HEK293 (cell line): ENCODE measurements around the gene HOXA4.

Experiments used
- CTCF ChIA-PET: fragments of 350-600 bp; formaldehyde crosslinking; extraction: SDS; loops from one replicate; lab custom pipeline; 2021; ENCODE audit warnings: antibody characterized with exemption; lab: Yijun Ruan, JAX
- POLR2A ChIA-PET: fragments of 300-600 bp; formaldehyde crosslinking; extraction: SDS; loops from one replicate; lab custom pipeline; 2020; ENCODE audit warnings: antibody characterized with exemption, inconsistent platforms; lab: Yijun Ruan, JAX
- H3K27ac ChIP-seq: fragments of 200-500 bp; sonication (Bioruptor generic); 2 replicates; pipeline ENCODE4 v1.5.1; 2014; ENCODE audit warnings: low read depth, low read length, control low read depth, inconsistent platforms; ENCODE audit errors: extremely low read depth
- H3K36me3 ChIP-seq, 2 experiments: fragments of 200-500 bp in 1 of 2; sonication (Bioruptor generic) in 1 of 2; 1 replicate in 1 of 2; 2 replicates in 1 of 2; pipeline ENCODE4 v1.5.1; 2014 to 2017; ENCODE audit warnings: inconsistent platforms in 2 of 2, low read length in 2 of 2; ENCODE audit not compliant: control insufficient read depth in 2 of 2, insufficient read depth in 1 of 2
- H3K4me1 ChIP-seq: fragments of 200-500 bp; sonication (Bioruptor generic); 2 replicates; pipeline ENCODE4 v1.5.1; 2014; ENCODE audit warnings: mild to moderate bottlenecking, low read length, inconsistent platforms; ENCODE audit not compliant: control insufficient read depth, insufficient read depth
- H3K4me3 ChIP-seq: 2 replicates; pipeline ENCODE4 v1.5.1; 2011; ENCODE audit warnings: low read depth, mild to moderate bottlenecking, control low read depth, low read length, moderate library complexity
- H3K9me3 ChIP-seq: fragments of 200-500 bp; sonication (Bioruptor generic); 2 replicates; pipeline ENCODE4 v1.5.1; 2014; ENCODE audit warnings: low read depth, low read length, inconsistent platforms; ENCODE audit not compliant: control insufficient read depth, insufficient read depth
- IKZF3 ChIP-seq: fragments of 450-650 bp; IDR thresholded peaks from 2 replicates; pipeline ENCODE4 v1.5.0; 2018; ENCODE audit warnings: missing biosample characterization, mild to moderate bottlenecking, missing genetic modification characterization, moderate library complexity
- SP2 ChIP-seq: fragments of 450-650 bp; formaldehyde crosslinking; IDR thresholded peaks from 2 replicates; pipeline ENCODE4 v1.5.1; 2016; ENCODE audit warnings: missing biosample characterization, missing genetic modification characterization
- ZNF114 ChIP-seq: fragments of 450-650 bp; formaldehyde crosslinking; IDR thresholded peaks from 2 replicates; pipeline ENCODE4 v1.5.0; 2017; ENCODE audit warnings: missing biosample characterization, missing genetic modification characterization
- ZNF311 ChIP-seq: fragments of 450-650 bp; formaldehyde crosslinking; IDR thresholded peaks from 2 replicates; pipeline ENCODE4 v1.5.1; 2017; ENCODE audit warnings: missing biosample characterization, missing genetic modification characterization, borderline replicate concordance
- ZNF518A ChIP-seq: fragments of 450-650 bp; formaldehyde crosslinking; conservative IDR thresholded peaks from 2 replicates; pipeline ENCODE4 v1.5.1; 2016; ENCODE audit warnings: low read depth, missing biosample characterization, missing genetic modification characterization
- ZNF658 ChIP-seq: fragments of 450-650 bp; formaldehyde crosslinking; IDR thresholded peaks from 2 replicates; pipeline ENCODE4; 2016; ENCODE audit warnings: missing biosample characterization, missing genetic modification characterization
- ZNF747 ChIP-seq: fragments of 450-650 bp; formaldehyde crosslinking; IDR thresholded peaks from 2 replicates; pipeline ENCODE4 v1.5.1; 2016; ENCODE audit warnings: missing biosample characterization, missing genetic modification characterization
- TF ChIP-seq, protein P1 (sequence below): fragments of 450-650 bp; formaldehyde crosslinking; IDR thresholded peaks from 2 replicates; pipeline ENCODE4 v1.5.1; 2016; ENCODE audit warnings: missing biosample characterization, missing genetic modification characterization

The HOXA4 gene

DNA sequence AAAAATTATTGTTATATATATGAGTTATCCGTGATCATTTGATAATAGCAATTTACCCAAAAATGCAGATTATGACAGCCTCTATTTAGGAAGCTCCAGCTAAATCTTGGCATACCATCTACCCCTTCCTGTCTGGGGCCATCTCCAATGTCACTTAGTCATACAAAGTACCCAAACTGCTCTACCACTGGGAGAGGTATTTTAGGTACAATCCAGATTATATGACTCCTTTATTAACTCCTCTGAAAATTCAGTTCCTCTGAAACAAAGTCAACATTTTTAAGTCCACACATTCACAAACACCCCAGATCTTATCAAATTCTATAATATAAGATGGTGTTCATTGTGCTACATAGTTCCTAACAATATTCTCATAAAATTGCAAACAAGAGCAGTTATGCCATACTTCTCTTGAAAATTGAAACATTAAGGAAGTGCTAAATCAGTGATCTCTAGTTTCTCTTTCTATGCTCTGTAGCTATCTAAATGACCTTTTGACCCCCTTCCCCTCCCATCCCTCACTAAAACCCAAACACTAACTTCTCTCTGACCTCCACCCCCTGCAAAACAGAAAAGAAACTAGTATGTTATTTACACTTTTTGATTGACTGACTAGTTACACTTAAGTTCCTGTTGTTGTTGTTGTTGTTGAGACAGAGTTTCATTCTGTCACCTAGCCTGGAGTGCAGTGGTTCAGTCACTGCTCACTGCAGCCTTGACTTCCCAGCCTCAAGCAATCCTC lies 51.2 kb downstream of the HOXA4 start:
- CTCF ChIA-PET, result no interaction called here
- no peaks in the 10 kb centered on the region for H3K9me3 ChIP-seq
- H3K4me3 ChIP-seq, result no peak overlapping the region
- TF ChIP-seq IKZF3 (tag by site-specific recombination), result no peak
- no peak for TF ChIP-seq ZNF311 (tag by site-specific recombination)
- H3K4me1 ChIP-seq, result peaks cover 2% of the 10 kb centered on the region; the same call in 1 of the 2 replicates
- H3K36me3 ChIP-seq, result no peaks in the 10 kb centered on the region
- H3K27ac ChIP-seq, result no peak overlapping the region
- POLR2A ChIA-PET, result no interaction called here

DNA sequence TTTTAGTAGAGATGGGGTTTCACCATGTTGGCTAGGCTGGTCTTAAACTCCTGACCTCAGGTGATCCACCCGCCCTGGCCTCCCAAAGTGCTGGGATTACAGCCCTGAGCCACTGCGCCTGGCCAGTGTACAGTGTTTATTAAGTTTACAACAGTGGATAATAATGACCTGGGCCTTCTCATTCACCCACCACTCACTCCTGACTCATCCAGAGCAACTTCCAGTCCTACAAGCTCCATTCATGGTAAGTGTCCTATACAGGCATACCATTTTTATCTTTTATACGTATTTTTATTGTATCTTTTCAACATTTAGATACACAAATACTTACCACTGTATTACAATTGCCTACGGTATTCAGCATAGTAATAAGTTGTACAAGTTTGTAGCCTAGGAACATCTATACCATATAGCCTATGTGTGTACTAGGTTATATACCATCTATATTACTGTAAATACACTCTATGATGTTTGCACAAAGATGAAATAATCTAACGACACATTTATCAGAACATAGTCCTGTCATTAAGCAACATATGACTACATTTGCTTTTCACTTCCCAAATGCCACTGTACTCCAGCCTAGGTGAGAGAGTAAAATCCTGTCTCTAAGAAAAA lies 51.8 kb downstream of the HOXA4 start:
- POLR2A ChIA-PET, result interaction anchor here (0.6 kb wide), 1 partner anchor 102 kb away, joined by 4 read pairs; no protein-coding TSS in a partner anchor
- TF ChIP-seq ZNF658 (tag by site-specific recombination), result no peak
- no peak for TF ChIP-seq ZNF114
- no peak for TF ChIP-seq ZNF518A (tag by site-specific recombination)
- TF ChIP-seq SP2, result no peak
- no peak for TF ChIP-seq ZNF747 (tag by site-specific recombination)
- TF ChIP-seq, protein P1, sequence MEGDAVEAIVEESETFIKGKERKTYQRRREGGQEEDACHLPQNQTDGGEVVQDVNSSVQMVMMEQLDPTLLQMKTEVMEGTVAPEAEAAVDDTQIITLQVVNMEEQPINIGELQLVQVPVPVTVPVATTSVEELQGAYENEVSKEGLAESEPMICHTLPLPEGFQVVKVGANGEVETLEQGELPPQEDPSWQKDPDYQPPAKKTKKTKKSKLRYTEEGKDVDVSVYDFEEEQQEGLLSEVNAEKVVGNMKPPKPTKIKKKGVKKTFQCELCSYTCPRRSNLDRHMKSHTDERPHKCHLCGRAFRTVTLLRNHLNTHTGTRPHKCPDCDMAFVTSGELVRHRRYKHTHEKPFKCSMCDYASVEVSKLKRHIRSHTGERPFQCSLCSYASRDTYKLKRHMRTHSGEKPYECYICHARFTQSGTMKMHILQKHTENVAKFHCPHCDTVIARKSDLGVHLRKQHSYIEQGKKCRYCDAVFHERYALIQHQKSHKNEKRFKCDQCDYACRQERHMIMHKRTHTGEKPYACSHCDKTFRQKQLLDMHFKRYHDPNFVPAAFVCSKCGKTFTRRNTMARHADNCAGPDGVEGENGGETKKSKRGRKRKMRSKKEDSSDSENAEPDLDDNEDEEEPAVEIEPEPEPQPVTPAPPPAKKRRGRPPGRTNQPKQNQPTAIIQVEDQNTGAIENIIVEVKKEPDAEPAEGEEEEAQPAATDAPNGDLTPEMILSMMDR, result no peak
- TF ChIP-seq, all 188 proteins: peak for 0
- H3K4me3 ChIP-seq, result no peak overlapping the region
- no peaks in the 10 kb centered on the region for H3K9me3 ChIP-seq
- peaks cover 2% of the 10 kb centered on the region; the same call in 1 of the 2 replicates for H3K4me1 ChIP-seq
- H3K36me3 ChIP-seq, result no peaks in the 10 kb centered on the region
- CTCF ChIA-PET, result no interaction called here
- no peak overlapping the region for H3K27ac ChIP-seq
